A549 (cell line): Measurements from ENCODE around the gene ZNF502. TPM values are rescaled to one million over a fixed set of nuclear protein-coding genes. Genes with fewer than 3 reads are reported as not detected.

ENCODE experiments used
- ATAC-seq, 2 experiments: fragments of 200-7000 bp in 1 of 2; fragments of >200 bp in 1 of 2; cut with Nextera tagmentation in 1 of 2; cut with Tn5 transposase in 1 of 2; 3 replicates each; pipeline versions ENCODE4 v1.8.0 to v1.9.1; 2018 to 2020; ENCODE audit warnings: mild to moderate bottlenecking in 1 of 2, moderate library complexity in 1 of 2
- CTCF ChIA-PET: fragments of 300-600 bp; sonication (Branson Sonifier 250); formaldehyde crosslinking; extraction: SDS; loops from one replicate; lab custom pipeline; 2021; ENCODE audit warnings: antibody characterized with exemption, inconsistent platforms; lab: Yijun Ruan, JAX
- POLR2A ChIA-PET: fragments of 350-600 bp; formaldehyde crosslinking; extraction: SDS; loops from one replicate; lab custom pipeline; 2021; ENCODE audit warnings: antibody characterized with exemption, inconsistent platforms; lab: Yijun Ruan, JAX
- DNase-seq, 2 experiments: peaks; one replicate each; pipeline versions ENCODE4 v3.0.0 to v3.0.0-alpha.2; 2011 to 2016; ENCODE audit warnings: low read depth in 1 of 2, low spot score in 1 of 2
- FAIRE-seq: peaks from 2 replicates; lab custom pipeline; 2011; peaks lifted over from hg19 to GRCh38; lab: Jason Lieb, UNC
- H3K27ac ChIP-seq, 2 experiments: fragments of >200 bp; sonication (Bioruptor Twin); formaldehyde crosslinking; 3 replicates each; pipeline ENCODE4 v1.5.1; 2016 to 2017
- H3K4me1 ChIP-seq: fragments of >200 bp; sonication (Bioruptor Twin); formaldehyde crosslinking; 3 replicates; pipeline ENCODE4 v1.6.1; 2016
- H3K4me2 ChIP-seq: fragments of >200 bp; sonication (Bioruptor Twin); formaldehyde crosslinking; 3 replicates; pipeline ENCODE4 v1.6.1; 2016
- H3K4me3 ChIP-seq: fragments of >200 bp; sonication (Bioruptor Twin); formaldehyde crosslinking; 3 replicates; pipeline ENCODE4 v1.5.1; 2016
- H3K9me3 ChIP-seq: fragments of >200 bp; sonication (Bioruptor Twin); formaldehyde crosslinking; 3 replicates; pipeline ENCODE4 v1.6.1; 2016
- BHLHE40 ChIP-seq: IDR thresholded peaks from 2 replicates; pipeline ENCODE4 v1.6.1; 2012; ENCODE audit warnings: low read depth, low read length, inconsistent platforms
- EHMT2 ChIP-seq: fragments of 200-600 bp; sonication (generic); IDR thresholded peaks from 2 replicates; pipeline ENCODE4 v1.6.1; 2016; ENCODE audit warnings: antibody characterized with exemption, low read depth, mild to moderate bottlenecking, moderate library complexity
- KDM5A ChIP-seq: fragments of 200-600 bp; sonication (generic); IDR thresholded peaks from 2 replicates; pipeline ENCODE4 v1.6.1; 2016; ENCODE audit warnings: antibody characterized with exemption, mild to moderate bottlenecking
- MAFK ChIP-seq: fragments of 450-650 bp; IDR thresholded peaks from 2 replicates; pipeline ENCODE4 v1.6.1; 2014; ENCODE audit not compliant: partially characterized antibody
- NR3C1 ChIP-seq: fragments of >200 bp; sonication (Bioruptor Twin); formaldehyde crosslinking; IDR thresholded peaks from 3 replicates; pipeline ENCODE4 v1.6.1; 2017
- POLR2A ChIP-seq: IDR thresholded peaks from 2 replicates; pipeline ENCODE4 v1.6.1; 2012; ENCODE audit warnings: mild to moderate bottlenecking, low read length
- RARB ChIP-seq: fragments of 250-450 bp; sonication (Bioruptor Pico); IDR thresholded peaks from 2 replicates; pipeline ENCODE4 v1.8.0; 2021; ENCODE audit warnings: mild to moderate bottlenecking, moderate library complexity
- RNF2 ChIP-seq: fragments of 200-600 bp; sonication (generic); IDR thresholded peaks from 2 replicates; pipeline ENCODE4 v1.6.1; 2016; ENCODE audit warnings: low read depth, mild to moderate bottlenecking, antibody characterized with exemption, moderate library complexity, borderline replicate concordance
- SMC3 ChIP-seq: fragments of >200 bp; sonication (Bioruptor Twin); formaldehyde crosslinking; IDR thresholded peaks from 3 replicates; pipeline ENCODE4 v1.6.1; 2018; ENCODE audit warnings: inconsistent platforms
- ZC3H11A ChIP-seq: fragments of 450-650 bp; IDR thresholded peaks from 2 replicates; pipeline ENCODE4 v1.6.1; 2014; ENCODE audit warnings: antibody characterized with exemption, mild to moderate bottlenecking
- WGBS: methylation state at CpG from one replicate; pipeline ENCODE4 v1.1.6; 2017; ENCODE audit errors: missing lambda C conversion rate; 5-methylcytosine and 5-hydroxymethylcytosine counted together
- polyA plus RNA-seq, 4 experiments: library from polyadenylated mRNA; depleted of rRNA in 3 of 4; stranded (reverse); fragments of >200 nt; fragmentation: RNase III in 1 of 4; extraction: RNeasy Plus Mini Kit Qiagen cat#74134 plus additional on column Dnase treatment in 1 of 4; gene quantifications; 2 replicates in 3 of 4; 3 replicates in 1 of 4; pipeline ENCODE4 v1.2.3, GENCODE V29; 2011 to 2017
- TF ChIP-seq, protein P1 (sequence below): fragments of 450-650 bp; IDR thresholded peaks from 2 replicates; pipeline ENCODE4 v1.6.1; 2014; ENCODE audit warnings: antibody characterized with exemption
- TF ChIP-seq, protein P2 (sequence below): IDR thresholded peaks from 2 replicates; pipeline ENCODE4 v1.6.1; 2012
- TF ChIP-seq, protein P3 (sequence below): fragments of >200 bp; sonication (Bioruptor Twin); formaldehyde crosslinking; IDR thresholded peaks from 3 replicates; pipeline ENCODE4 v1.5.1; 2016
- TF ChIP-seq, protein P4 (sequence below): fragments of 200-600 bp; sonication (generic); IDR thresholded peaks from 2 replicates; pipeline ENCODE4 v1.6.1; 2016; ENCODE audit warnings: antibody characterized with exemption, mild to moderate bottlenecking, moderate library complexity

The ZNF502 gene
- polyA plus RNA-seq, 2 of the 4 experiments (the other 2 are of a cell fraction) = 1.5 to 3.3 TPM

DNA sequence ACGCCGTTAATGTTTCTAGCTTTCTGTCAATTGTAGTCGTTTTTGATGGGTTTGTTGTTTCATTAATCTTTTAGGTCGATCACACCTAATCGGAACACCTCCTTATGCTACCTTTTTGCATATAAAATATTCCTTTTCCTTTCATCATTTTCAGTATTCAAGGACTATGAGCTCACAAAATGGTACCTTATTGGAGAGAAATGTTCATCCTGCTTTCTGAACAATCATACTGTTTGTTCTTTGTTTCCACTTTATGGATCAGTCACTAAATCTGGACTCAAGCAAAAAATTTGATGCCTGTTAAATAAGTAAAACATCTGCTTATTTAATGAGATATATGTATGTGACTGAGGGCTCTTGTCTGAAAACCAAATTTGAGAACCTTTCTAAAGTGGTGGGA is 50.2 kb downstream of the ZNF502 start:
- WGBS = 22% methylated on average over 5 of the region's 5 CpGs
- ATAC-seq (no peak), DNase-seq (no peak), FAIRE-seq (no peak)
- CTCF ChIA-PET = interaction anchor here (0.6 kb wide), 1 partner anchor 151 kb away, joined by 3 read pairs; no protein-coding TSS in a partner anchor
- TF ChIP-seq, protein P1, sequence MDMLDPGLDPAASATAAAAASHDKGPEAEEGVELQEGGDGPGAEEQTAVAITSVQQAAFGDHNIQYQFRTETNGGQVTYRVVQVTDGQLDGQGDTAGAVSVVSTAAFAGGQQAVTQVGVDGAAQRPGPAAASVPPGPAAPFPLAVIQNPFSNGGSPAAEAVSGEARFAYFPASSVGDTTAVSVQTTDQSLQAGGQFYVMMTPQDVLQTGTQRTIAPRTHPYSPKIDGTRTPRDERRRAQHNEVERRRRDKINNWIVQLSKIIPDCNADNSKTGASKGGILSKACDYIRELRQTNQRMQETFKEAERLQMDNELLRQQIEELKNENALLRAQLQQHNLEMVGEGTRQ = no peak
- no peak for TF ChIP-seq MAFK
- TF ChIP-seq, protein P2, sequence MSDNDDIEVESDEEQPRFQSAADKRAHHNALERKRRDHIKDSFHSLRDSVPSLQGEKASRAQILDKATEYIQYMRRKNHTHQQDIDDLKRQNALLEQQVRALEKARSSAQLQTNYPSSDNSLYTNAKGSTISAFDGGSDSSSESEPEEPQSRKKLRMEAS = no peak
- TF ChIP-seq POLR2A = no peak
- Histone ChIP-seq H3K4me1 (no peaks in the 10 kb centered on the region), H3K4me3 (peak overlapping the region; percentile 82), H3K4me2 (peak overlapping the region; percentile 86), H3K27ac (peak overlapping the region; percentile 90 to 95), H3K9me3 (peaks cover 37% of the 10 kb centered on the region)
- POLR2A ChIA-PET = interaction anchor here (1.2 kb wide), 1 partner anchor 121 kb away, joined by 5 read pairs; no protein-coding TSS in a partner anchor

DNA sequence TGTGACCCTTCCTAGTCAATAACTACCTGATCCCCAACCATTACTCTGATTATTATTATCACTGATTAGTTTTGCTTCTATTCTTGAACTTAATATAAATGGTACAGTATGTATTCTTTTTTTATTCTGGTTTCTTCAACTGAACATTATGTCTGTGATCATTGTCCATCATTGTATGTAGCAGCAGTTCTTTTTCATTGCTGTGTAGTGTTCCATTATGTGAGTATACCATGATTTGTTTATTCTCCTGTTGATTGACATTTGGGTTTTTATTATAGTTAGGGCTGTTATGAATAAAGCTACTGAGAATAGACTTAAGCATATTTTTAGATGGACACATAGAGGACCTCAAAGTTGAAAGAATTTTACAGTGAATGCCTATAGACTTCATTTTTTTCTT is 51.8 kb downstream of the ZNF502 start:
- TF ChIP-seq KDM5A (no peak), RARB (CRISPR knock-in tag) (no peak), SMC3 (no peak), POLR2A (no peak), BHLHE40 (no peak), NR3C1 (no peak), EHMT2 (no peak), RNF2 (no peak), ZC3H11A (no peak)
- TF ChIP-seq, protein P1 = no peak
- TF ChIP-seq, protein P3, sequence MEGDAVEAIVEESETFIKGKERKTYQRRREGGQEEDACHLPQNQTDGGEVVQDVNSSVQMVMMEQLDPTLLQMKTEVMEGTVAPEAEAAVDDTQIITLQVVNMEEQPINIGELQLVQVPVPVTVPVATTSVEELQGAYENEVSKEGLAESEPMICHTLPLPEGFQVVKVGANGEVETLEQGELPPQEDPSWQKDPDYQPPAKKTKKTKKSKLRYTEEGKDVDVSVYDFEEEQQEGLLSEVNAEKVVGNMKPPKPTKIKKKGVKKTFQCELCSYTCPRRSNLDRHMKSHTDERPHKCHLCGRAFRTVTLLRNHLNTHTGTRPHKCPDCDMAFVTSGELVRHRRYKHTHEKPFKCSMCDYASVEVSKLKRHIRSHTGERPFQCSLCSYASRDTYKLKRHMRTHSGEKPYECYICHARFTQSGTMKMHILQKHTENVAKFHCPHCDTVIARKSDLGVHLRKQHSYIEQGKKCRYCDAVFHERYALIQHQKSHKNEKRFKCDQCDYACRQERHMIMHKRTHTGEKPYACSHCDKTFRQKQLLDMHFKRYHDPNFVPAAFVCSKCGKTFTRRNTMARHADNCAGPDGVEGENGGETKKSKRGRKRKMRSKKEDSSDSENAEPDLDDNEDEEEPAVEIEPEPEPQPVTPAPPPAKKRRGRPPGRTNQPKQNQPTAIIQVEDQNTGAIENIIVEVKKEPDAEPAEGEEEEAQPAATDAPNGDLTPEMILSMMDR = no peak
- TF ChIP-seq, protein P4, sequence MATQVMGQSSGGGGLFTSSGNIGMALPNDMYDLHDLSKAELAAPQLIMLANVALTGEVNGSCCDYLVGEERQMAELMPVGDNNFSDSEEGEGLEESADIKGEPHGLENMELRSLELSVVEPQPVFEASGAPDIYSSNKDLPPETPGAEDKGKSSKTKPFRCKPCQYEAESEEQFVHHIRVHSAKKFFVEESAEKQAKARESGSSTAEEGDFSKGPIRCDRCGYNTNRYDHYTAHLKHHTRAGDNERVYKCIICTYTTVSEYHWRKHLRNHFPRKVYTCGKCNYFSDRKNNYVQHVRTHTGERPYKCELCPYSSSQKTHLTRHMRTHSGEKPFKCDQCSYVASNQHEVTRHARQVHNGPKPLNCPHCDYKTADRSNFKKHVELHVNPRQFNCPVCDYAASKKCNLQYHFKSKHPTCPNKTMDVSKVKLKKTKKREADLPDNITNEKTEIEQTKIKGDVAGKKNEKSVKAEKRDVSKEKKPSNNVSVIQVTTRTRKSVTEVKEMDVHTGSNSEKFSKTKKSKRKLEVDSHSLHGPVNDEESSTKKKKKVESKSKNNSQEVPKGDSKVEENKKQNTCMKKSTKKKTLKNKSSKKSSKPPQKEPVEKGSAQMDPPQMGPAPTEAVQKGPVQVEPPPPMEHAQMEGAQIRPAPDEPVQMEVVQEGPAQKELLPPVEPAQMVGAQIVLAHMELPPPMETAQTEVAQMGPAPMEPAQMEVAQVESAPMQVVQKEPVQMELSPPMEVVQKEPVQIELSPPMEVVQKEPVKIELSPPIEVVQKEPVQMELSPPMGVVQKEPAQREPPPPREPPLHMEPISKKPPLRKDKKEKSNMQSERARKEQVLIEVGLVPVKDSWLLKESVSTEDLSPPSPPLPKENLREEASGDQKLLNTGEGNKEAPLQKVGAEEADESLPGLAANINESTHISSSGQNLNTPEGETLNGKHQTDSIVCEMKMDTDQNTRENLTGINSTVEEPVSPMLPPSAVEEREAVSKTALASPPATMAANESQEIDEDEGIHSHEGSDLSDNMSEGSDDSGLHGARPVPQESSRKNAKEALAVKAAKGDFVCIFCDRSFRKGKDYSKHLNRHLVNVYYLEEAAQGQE = no peak
- FAIRE-seq (no peak), DNase-seq (no peak), ATAC-seq (no peak)
- no peak overlapping the region for H3K4me3 ChIP-seq
- H3K27ac ChIP-seq = no peak overlapping the region
- ChIA-PET POLR2A (no interaction called here), CTCF (no interaction called here)
- H3K4me2 ChIP-seq = no peak overlapping the region
- H3K9me3 ChIP-seq = peaks cover 22% of the 10 kb centered on the region
- no peaks in the 10 kb centered on the region for H3K4me1 ChIP-seq

DNA sequence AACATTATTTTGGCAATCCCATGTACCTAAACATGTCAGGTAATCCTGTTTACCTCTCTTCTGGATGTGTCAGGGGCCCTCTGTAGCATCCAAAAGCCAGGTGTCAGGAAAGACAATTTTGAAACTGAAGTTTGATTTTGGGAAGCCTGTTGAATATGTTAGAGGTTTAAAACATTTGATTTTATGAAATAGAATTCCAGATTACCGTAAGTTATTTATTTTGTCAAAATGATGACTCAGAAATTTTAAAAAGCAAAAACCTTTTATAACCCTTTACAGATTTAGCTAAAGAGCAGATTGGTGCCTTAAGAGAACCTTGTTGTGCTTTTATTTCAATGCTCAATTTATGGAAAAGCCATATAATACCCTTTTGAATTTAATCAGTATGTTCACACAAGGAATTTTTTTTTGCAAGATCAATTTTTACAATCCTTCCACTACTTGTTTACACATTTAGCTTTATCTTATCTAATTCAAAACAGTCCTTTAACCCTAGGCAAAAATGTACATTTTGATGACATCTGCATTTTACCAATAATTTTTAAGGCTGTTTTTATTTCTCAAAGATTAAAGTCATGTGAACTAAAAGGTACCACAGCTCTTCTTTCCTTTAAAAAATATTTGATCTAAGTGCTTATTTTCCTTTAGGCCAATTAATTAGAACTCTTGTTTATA is 59.1 kb downstream of the ZNF502 start:
- WGBS = 95% methylated on average over 1 of the region's 1 CpG
- ATAC-seq (no peak), FAIRE-seq (no peak), DNase-seq (no peak)
- Histone ChIP-seq H3K27ac (no peak overlapping the region), H3K9me3 (peaks cover 20% of the 10 kb centered on the region), H3K4me1 (no peaks in the 10 kb centered on the region), H3K4me2 (no peak overlapping the region), H3K4me3 (no peak overlapping the region)
- TF ChIP-seq, protein P3 = no peak
- TF ChIP-seq MAFK = peak; percentile 55
- POLR2A ChIA-PET = no interaction called here
- CTCF ChIA-PET = no interaction called here
